ENCODE data around the gene RDH11.

Gene RDH11

DNA sequence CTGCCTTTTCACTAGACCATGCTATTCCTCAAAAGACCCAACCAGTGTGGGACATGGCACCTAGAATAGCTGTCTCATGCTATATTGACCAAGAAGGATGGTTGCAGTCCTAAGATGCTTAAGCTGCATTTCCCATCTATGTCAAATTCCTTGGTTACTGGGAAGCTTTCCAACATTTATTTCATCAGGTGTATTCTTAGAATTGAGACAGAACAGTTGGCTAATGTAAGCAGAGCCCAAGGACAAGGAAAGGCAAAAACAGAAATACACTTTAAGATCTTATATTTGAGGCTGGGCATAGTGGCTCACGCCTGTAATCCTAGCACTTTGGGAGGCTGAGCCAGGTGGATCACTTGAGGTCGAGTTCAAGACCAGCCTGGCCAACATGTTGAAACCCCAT lies 51.1 kb downstream of the RDH11 start:
- DNase-seq = no peak

DNA sequence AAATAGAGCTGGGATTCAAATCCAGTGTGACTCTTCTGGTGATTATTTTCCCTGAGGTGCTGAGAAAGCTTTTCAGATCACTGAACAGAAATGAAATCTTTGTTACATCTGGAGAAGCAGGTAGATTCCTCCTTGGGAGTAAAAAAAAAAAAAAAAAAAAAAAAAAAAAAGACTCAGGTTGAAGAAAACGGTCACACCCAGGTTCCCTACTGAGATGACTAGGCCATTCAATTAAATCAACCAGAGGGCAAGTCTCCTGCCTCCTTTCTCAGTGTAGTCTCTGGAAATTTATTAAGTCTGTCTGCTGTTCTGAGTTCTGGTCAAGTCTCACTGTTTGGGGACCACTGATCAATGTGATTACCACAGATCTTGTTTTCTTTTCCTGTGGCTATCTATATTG lies 51.9 kb downstream of the RDH11 start:
- no peak for DNase-seq

DNA sequence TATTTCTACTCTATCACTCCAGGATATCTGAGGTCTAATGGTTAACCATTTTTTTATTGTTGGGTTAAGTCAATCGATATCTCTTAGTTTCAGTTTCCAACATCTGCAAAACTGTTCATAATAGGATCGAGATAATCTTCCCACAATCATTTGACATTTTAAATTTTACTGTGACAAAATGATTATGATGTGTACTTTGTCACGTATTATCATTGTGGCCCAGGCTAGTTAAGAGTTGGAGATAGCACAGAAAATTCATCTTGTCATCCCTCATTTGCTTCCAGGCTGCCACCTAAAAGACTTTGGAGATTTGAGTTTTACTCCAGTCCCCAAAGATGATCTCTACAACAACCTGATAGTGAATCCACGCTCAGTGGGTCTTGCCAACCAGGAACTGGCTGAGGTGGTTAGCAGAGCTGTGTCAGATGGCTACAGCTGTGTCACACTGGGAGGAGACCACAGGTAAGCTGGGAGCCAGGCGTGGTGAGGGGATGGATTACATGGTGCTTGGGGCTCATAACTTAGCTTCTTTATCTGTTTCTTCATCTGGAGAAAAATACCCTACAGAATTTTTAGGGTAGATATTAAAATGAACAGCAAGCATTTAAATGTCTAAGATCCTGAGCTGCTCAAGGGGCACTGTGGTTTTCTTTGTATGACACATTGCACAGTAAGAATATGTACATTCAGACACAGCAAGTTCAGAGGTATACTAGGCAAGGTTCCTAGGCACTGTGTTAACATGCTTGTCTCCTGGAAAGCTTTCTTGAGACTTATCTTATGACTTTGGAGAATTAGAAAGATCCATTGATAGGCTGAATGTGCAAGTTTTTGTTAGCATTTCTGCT lies 53.4 kb downstream of the RDH11 start:
- DNase-seq = no peak

DNA sequence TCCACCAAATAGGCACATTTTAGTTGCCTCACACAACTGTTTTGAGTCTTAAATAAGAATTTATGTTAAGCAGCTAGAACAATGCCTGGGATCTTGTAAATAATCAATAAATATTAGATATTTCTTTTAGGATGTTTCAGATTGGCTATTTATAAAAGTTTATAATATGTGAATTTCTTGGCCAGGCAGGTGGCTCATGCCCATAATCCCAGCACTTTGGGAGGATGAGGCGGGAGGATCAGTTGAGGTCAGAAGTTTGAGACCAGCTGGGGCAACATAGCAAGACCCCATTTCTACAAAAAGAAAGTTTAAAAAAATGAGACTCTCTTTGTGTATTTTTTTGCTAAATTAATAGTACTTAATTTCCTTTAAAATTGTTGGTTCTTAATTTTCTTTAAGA lies 54.1 kb downstream of the RDH11 start:
- no peak for DNase-seq

DNA sequence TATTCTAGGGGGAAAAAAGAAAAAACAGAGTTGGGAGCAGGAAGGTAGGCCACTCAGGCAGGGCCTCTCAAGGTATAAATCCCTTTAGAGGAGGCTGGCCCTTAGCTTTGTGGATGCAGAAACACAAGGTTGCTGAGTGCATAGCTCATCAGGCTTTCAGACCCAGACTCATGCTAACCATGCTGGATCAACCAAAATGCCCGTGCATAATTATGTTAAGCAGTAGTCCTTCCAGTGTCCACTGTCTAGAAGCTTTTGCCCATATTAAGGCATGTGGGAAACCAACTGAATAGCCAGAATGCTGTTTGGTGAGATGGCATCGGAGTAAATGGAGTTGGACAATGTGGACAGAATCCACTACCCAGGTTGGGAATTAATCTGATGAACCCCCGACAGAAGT lies 56.9 kb downstream of the RDH11 start:
- no peak for DNase-seq

DNA sequence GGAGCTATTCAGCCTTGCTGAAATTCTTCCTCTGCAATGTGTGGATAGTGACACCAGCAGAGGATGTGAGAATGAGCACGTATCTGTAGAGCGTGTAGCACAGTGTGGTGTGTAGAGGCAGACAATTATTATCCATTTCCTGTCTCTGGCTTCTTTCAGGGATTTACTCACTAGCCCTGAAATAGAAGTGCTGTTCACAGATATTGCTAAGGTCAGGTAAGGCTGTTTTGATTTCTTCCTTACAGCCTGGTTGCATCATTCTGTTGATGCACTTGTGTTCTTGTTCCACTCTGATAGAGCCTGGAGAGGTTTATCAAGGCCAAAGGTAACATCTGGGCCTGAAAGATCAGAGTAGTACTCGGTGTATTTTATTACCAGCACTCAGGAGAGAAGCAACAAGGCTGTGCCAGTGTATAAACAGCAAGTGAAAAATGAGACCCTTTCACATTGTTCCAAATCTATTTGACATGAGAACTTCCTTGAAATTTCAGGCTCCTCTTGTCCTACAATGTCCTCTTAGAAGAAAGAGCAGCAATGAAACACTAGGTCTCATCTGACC lies 59.1 kb downstream of the RDH11 start:
- DNase-seq = no peak

DNA sequence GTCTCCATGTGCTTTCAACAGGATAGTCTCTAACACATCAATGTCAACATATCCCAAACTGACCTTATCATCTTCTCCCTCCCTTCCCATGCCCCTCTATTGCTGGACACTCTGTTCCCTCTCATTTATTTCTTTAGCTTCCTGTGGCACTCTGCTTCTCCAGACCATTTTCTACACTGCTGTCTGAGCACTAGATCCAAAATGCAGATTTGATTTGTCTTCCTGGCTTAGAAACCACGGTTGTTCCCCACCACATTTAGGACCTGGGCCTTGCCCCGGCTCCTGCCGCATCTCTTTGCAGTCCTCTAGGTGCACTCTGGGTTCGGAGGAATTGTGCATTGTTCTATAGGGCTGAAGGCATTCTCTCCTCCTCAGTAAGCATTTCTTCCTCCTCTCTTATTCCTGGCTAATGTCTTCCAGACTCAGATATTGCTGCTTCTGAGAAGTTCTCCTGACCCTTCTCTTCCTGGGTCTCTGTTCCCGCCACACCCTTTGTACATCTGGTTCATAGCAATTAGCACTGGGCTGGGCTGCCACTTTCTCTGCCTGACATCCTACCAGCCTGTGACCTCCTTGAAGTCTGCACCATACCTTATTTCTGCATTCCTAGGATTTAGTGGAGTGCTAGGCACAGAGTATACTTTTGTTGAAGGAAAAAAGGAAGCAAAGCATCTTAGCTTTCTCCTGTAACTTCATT lies 62.0 kb downstream of the RDH11 start:
- DNase-seq = no peak

DNA sequence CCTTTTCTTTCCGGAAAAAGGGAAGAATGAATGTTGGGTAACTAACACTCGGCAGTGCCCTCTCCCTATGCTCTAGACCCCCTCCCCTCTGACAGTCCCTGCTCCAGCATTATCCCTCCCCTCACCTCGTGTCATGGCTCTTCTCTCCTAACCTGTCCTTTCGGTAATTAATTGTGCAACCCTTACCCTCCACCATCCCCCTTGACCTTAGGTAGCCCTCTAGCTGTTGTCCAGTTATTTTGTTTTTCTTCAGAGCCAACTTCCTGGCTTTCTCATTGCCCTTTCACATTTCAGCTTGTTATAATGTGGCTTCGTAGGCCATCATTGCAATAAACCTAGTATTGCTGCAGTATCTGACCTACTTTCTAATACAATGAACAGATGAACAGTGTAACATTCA lies 64.6 kb downstream of the RDH11 start:
- no peak for DNase-seq

DNA sequence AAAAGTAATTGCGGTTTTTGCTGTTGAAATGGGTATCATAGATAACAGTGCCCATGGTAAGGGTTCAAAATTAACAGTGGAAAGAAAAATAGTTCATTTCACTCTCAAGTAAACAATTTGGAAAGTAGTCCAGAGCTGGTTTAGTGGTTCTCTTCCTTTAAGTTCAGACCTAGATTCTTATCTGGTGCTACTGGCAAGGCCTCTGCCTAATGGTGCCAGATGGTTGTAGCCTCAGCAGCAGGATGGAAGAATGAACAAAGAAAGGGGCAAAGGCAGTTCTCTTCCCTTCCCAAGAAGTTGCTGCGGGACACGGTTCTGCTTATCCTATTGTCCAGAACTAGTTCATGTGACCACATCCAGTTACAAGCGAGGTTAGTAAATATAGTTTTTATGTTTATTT lies 65.4 kb downstream of the RDH11 start:
- DNase-seq = no peak

DNA sequence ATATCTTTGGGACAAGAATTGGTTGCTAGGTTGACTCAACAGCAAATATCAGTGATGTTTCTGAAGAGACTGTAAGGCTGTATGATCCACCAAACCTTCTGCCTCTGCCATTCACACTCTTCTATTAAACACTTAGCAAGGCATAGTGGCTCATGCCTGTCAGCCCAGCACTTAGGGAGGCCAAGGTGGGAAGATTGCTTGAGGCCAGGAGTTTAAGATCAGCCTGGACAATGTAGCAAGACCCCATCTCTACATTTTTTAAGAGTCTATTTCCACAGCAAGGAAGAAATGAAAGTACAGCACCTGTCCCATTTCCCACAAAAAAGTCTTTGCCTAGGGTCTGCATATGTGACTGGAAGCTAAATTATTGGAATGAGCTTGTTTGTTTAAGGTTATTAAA lies 68.0 kb downstream of the RDH11 start:
- DNase-seq = no peak

Measured in activated T-cell treated with anti-CD3 and anti-CD28 coated beads, Interleukin-2, amount 50 U/mL, for 1 hour (primary cell).